ENCODE results near the gene FADS2. TPM values are rescaled to one million over a fixed set of nuclear protein-coding genes. Genes with fewer than 3 reads are reported as not detected.

Gene FADS2
- total and polyA plus RNA-seq, 2 experiments from 2014 or later = 124 to 392 TPM

DNA sequence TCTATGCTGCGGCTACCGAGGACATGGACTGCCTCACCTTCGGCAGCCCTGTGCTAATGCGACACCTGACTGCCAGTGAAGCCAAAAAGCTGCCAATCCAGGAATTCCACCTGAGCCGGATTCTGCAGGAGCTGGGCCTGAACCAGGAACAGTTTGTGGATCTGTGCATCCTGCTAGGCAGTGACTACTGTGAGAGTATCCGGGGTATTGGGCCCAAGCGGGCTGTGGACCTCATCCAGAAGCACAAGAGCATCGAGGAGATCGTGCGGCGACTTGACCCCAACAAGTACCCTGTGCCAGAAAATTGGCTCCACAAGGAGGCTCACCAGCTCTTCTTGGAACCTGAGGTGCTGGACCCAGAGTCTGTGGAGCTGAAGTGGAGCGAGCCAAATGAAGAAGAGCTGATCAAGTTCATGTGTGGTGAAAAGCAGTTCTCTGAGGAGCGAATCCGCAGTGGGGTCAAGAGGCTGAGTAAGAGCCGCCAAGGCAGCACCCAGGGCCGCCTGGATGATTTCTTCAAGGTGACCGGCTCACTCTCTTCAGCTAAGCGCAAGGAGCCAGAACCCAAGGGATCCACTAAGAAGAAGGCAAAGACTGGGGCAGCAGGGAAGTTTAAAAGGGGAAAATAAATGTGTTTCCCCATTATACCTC lies 32.1 kb upstream of the FADS2 start (continued):
- TF ChIP-seq, protein P1, sequence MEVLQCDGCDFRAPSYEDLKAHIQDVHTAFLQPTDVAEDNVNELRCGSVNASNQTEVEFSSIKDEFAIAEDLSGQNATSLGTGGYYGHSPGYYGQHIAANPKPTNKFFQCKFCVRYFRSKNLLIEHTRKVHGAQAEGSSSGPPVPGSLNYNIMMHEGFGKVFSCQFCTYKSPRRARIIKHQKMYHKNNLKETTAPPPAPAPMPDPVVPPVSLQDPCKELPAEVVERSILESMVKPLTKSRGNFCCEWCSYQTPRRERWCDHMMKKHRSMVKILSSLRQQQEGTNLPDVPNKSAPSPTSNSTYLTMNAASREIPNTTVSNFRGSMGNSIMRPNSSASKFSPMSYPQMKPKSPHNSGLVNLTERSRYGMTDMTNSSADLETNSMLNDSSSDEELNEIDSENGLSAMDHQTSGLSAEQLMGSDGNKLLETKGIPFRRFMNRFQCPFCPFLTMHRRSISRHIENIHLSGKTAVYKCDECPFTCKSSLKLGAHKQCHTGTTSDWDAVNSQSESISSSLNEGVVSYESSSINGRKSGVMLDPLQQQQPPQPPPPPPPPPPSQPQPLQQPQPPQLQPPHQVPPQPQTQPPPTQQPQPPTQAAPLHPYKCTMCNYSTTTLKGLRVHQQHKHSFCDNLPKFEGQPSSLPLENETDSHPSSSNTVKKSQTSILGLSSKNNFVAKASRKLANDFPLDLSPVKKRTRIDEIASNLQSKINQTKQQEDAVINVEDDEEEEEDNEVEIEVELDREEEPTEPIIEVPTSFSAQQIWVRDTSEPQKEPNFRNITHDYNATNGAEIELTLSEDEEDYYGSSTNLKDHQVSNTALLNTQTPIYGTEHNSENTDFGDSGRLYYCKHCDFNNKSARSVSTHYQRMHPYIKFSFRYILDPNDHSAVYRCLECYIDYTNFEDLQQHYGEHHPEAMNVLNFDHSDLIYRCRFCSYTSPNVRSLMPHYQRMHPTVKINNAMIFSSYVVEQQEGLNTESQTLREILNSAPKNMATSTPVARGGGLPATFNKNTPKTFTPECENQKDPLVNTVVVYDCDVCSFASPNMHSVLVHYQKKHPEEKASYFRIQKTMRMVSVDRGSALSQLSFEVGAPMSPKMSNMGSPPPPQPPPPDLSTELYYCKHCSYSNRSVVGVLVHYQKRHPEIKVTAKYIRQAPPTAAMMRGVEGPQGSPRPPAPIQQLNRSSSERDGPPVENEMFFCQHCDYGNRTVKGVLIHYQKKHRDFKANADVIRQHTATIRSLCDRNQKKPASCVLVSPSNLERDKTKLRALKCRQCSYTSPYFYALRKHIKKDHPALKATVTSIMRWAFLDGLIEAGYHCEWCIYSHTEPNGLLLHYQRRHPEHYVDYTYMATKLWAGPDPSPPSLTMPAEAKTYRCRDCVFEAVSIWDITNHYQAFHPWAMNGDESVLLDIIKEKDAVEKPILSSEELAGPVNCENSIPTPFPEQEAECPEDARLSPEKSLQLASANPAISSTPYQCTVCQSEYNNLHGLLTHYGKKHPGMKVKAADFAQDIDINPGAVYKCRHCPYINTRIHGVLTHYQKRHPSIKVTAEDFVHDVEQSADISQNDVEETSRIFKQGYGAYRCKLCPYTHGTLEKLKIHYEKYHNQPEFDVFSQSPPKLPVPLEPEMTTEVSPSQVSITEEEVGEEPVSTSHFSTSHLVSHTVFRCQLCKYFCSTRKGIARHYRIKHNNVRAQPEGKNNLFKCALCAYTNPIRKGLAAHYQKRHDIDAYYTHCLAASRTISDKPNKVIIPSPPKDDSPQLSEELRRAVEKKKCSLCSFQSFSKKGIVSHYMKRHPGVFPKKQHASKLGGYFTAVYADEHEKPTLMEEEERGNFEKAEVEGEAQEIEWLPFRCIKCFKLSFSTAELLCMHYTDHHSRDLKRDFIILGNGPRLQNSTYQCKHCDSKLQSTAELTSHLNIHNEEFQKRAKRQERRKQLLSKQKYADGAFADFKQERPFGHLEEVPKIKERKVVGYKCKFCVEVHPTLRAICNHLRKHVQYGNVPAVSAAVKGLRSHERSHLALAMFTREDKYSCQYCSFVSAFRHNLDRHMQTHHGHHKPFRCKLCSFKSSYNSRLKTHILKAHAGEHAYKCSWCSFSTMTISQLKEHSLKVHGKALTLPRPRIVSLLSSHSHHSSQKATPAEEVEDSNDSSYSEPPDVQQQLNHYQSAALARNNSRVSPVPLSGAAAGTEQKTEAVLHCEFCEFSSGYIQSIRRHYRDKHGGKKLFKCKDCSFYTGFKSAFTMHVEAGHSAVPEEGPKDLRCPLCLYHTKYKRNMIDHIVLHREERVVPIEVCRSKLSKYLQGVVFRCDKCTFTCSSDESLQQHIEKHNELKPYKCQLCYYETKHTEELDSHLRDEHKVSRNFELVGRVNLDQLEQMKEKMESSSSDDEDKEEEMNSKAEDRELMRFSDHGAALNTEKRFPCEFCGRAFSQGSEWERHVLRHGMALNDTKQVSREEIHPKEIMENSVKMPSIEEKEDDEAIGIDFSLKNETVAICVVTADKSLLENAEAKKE (CRISPR knock-in tag; IDR thresholded peaks at IDR 0.05) = no peak

DNA sequence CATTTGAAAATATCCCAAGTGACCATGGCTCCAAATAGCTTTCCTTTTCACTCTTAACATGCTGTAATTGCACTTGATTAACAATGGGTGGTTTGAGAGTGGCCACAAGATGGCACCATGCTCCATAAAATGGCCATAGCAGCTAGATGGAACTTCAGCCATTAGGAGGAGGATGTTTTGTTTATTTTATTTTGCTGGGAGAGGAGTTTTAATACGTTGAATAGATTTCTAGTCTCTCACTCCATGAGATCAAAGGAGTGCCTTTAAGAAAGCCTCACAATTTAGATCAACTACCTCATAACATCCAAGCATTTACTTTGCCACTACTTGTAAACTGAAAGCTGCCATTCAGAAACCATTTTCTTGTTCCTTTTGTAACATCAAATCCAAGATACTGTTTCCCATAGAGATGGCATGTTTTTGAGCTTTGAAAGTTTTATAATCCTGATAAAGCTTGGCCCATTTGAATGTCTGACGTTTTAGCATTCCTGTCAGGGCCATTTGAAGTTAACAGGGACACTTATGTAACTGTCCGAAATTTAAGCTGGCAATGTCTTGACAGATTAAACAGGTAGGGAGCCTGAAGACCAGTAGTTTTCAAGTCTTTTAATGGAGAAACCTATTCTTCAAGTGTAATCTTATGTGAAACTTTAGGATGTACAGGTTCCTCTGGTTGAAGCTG lies 30.7 kb upstream of the FADS2 start:
- Histone ChIP-seq H3K4me2 (no peak overlapping the region), H3K36me3 (ENCODE audit: insufficient read depth) (peaks cover 9% of the 10 kb centered on the region), H3K4me1 (ENCODE audit: insufficient read depth) (no peaks in the 10 kb centered on the region), H2AFZ (no peak overlapping the region), H3K9me2 (ENCODE audit: insufficient read depth) (no peaks in the 10 kb centered on the region), H3K27ac (ENCODE audit: low read depth) (no peak overlapping the region), H3F3A (replicated peaks; ENCODE audit: low read depth) (peaks cover 21% of the 10 kb centered on the region; the same call in 1 of the 2 replicates), H3K79me2 (replicated peaks; ENCODE audit: insufficient read depth) (peaks cover 33% of the 10 kb centered on the region), H4K20me1 (replicated peaks; ENCODE audit: insufficient read depth) (peaks cover 11% of the 10 kb centered on the region), H3K27me3 (ENCODE audit: insufficient read depth) (no peaks in the 10 kb centered on the region), H3K4me3 (no peak overlapping the region)
- peak overlapping the region; percentile 52; the same call in 1 of the 2 replicates for H3K27ac Mint-ChIP-seq
- ATAC-seq = peak; percentile 8; the same call in 2 of the 3 replicates
- H3K36me3 Mint-ChIP-seq (ENCODE audit: low read depth) = peaks cover 74% of the 10 kb centered on the region
- no peaks in the 10 kb centered on the region for H3K9me3 Mint-ChIP-seq
- H3K4me1 Mint-ChIP-seq = peaks cover 11% of the 10 kb centered on the region
- TF ChIP-seq, protein P2, sequence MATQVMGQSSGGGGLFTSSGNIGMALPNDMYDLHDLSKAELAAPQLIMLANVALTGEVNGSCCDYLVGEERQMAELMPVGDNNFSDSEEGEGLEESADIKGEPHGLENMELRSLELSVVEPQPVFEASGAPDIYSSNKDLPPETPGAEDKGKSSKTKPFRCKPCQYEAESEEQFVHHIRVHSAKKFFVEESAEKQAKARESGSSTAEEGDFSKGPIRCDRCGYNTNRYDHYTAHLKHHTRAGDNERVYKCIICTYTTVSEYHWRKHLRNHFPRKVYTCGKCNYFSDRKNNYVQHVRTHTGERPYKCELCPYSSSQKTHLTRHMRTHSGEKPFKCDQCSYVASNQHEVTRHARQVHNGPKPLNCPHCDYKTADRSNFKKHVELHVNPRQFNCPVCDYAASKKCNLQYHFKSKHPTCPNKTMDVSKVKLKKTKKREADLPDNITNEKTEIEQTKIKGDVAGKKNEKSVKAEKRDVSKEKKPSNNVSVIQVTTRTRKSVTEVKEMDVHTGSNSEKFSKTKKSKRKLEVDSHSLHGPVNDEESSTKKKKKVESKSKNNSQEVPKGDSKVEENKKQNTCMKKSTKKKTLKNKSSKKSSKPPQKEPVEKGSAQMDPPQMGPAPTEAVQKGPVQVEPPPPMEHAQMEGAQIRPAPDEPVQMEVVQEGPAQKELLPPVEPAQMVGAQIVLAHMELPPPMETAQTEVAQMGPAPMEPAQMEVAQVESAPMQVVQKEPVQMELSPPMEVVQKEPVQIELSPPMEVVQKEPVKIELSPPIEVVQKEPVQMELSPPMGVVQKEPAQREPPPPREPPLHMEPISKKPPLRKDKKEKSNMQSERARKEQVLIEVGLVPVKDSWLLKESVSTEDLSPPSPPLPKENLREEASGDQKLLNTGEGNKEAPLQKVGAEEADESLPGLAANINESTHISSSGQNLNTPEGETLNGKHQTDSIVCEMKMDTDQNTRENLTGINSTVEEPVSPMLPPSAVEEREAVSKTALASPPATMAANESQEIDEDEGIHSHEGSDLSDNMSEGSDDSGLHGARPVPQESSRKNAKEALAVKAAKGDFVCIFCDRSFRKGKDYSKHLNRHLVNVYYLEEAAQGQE (IDR thresholded peaks at IDR 0.05; ENCODE audit: unreplicated experiment) = no peak
- TF ChIP-seq, protein P3, sequence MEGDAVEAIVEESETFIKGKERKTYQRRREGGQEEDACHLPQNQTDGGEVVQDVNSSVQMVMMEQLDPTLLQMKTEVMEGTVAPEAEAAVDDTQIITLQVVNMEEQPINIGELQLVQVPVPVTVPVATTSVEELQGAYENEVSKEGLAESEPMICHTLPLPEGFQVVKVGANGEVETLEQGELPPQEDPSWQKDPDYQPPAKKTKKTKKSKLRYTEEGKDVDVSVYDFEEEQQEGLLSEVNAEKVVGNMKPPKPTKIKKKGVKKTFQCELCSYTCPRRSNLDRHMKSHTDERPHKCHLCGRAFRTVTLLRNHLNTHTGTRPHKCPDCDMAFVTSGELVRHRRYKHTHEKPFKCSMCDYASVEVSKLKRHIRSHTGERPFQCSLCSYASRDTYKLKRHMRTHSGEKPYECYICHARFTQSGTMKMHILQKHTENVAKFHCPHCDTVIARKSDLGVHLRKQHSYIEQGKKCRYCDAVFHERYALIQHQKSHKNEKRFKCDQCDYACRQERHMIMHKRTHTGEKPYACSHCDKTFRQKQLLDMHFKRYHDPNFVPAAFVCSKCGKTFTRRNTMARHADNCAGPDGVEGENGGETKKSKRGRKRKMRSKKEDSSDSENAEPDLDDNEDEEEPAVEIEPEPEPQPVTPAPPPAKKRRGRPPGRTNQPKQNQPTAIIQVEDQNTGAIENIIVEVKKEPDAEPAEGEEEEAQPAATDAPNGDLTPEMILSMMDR (conservative IDR thresholded peaks at IDR 0.05; ENCODE audit: low read depth in 2 of 2) = peak; percentile 93 to 99
- no peaks in the 10 kb centered on the region for H3K27me3 Mint-ChIP-seq (ENCODE audit: insufficient read depth, low read depth, poor library complexity)
- DNase-seq (ENCODE audit: low spot score) = peak; percentile 85
- no peak overlapping the region; the same call in 2 of the 3 replicates for H3K4me3 Mint-ChIP-seq
